Mucosa of descending colon (tissue), 3 donors: Measurements from ENCODE around the gene TFR2. TPM values are rescaled to one million over a fixed set of nuclear protein-coding genes. Genes with fewer than 3 reads are reported as not detected.

Experiments
- ATAC-seq: fragments of 200-7000 bp; cut with Tn5 transposase; one replicate; pipeline ENCODE4 v1.9.1; 2020; ENCODE audit warnings: mild to moderate bottlenecking, moderate library complexity
- DNase-seq, 3 donors: peaks; one replicate each; pipeline ENCODE4 v3.0.0-alpha.2; 2020
- H3K36me3 ChIP-seq: fragments of 200-600 bp; one replicate; pipeline ENCODE4 v1.8.0; 2021; ENCODE audit warnings: low read depth, mild to moderate bottlenecking
- H3K4me1 ChIP-seq: fragments of 200-600 bp; one replicate; pipeline ENCODE4 v1.8.0; 2021; ENCODE audit warnings: low read depth, mild to moderate bottlenecking
- H3K4me3 ChIP-seq: fragments of 200-600 bp; one replicate; pipeline ENCODE4 v1.8.0; 2021; ENCODE audit warnings: mild to moderate bottlenecking
- H3K9me3 ChIP-seq: fragments of 200-600 bp; one replicate; pipeline ENCODE4 v1.8.0; 2021; ENCODE audit warnings: mild to moderate bottlenecking
- intact Hi-C, 2 donors: fragments of 100-400 bp; cut with DNase I in 1 of 2; cut with micrococcal nuclease in 1 of 2; formaldehyde crosslinking; loops; one replicate each; pipeline versions ENCODE4 v1.11.0 to v1.11.1; 2022; cut with DNase I, micrococcal nuclease
- total RNA-seq, 3 donors: library from RNA; stranded (reverse); fragmentation: NEBNext Ultra II Directional in 2 of 3; extraction: Animal tissue kit (Norgen Biotek cat#: 25700) in 2 of 3; gene quantifications; one replicate each; pipeline versions ENCODE4 v1.2.1 to v1.2.4, GENCODE V29; 2021 to 2023
- TF ChIP-seq, protein P1 (sequence below): fragments of 200-600 bp; IDR thresholded peaks from one replicate; pipeline ENCODE4 v1.8.0; 2022; ENCODE audit warnings: antibody characterized with exemption, mild to moderate bottlenecking
- donor health status: DM: no; HTN: no; CAD: no; lungs with moderate emphysema.
- donor health status: DM: no; HTN: no; CAD: no.
- donor health status: DM: no; HTN: yes; CAD: no.

Gene TFR2
- total RNA-seq, 3 donors from 2014 or later, result 0.57 to 1.2 (median 1.1) TPM

GRCh38 chr7:100582650-100583049 is 58.7 kb downstream of the TFR2 start:
- Histone ChIP-seq H3K36me3 (peaks cover 8% of the 10 kb centered on the region), H3K9me3 (no peaks in the 10 kb centered on the region), H3K4me1 (peaks cover 31% of the 10 kb centered on the region), H3K4me3 (no peak overlapping the region)
- peak in 1 of 3 donors; percentile 30 for DNase-seq
- ATAC-seq, result no peak
- intact Hi-C loops, result no loop called here
- TF ChIP-seq, protein P1, sequence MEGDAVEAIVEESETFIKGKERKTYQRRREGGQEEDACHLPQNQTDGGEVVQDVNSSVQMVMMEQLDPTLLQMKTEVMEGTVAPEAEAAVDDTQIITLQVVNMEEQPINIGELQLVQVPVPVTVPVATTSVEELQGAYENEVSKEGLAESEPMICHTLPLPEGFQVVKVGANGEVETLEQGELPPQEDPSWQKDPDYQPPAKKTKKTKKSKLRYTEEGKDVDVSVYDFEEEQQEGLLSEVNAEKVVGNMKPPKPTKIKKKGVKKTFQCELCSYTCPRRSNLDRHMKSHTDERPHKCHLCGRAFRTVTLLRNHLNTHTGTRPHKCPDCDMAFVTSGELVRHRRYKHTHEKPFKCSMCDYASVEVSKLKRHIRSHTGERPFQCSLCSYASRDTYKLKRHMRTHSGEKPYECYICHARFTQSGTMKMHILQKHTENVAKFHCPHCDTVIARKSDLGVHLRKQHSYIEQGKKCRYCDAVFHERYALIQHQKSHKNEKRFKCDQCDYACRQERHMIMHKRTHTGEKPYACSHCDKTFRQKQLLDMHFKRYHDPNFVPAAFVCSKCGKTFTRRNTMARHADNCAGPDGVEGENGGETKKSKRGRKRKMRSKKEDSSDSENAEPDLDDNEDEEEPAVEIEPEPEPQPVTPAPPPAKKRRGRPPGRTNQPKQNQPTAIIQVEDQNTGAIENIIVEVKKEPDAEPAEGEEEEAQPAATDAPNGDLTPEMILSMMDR, result no peak

GRCh38 chr7:100582041-100582579 is 59.2 kb downstream of the TFR2 start:
- Histone ChIP-seq H3K9me3 (no peaks in the 10 kb centered on the region), H3K4me1 (peaks cover 29% of the 10 kb centered on the region), H3K4me3 (no peak overlapping the region), H3K36me3 (peaks cover 10% of the 10 kb centered on the region)
- peak in 2 of 3 donors; percentile 42 to 58 for DNase-seq
- intact Hi-C loops, result no loop called here
- no peak for ATAC-seq
- TF ChIP-seq, protein P1, result no peak

- no peak overlapping the region for H3K4me3 ChIP-seq
- no peak for ATAC-seq
- no peaks in the 10 kb centered on the region for H3K9me3 ChIP-seq
- H3K4me1 ChIP-seq, result peaks cover 29% of the 10 kb centered on the region
- intact Hi-C loops, result no loop called here
- TF ChIP-seq, protein P1, result no peak
- DNase-seq, result peak in 2 of 3 donors; percentile 19 to 49
- peaks cover 4% of the 10 kb centered on the region for H3K36me3 ChIP-seq
Observed at GRCh38 chr7:100580466-100581283, 60.7 kb downstream of the TFR2 start.

DNA sequence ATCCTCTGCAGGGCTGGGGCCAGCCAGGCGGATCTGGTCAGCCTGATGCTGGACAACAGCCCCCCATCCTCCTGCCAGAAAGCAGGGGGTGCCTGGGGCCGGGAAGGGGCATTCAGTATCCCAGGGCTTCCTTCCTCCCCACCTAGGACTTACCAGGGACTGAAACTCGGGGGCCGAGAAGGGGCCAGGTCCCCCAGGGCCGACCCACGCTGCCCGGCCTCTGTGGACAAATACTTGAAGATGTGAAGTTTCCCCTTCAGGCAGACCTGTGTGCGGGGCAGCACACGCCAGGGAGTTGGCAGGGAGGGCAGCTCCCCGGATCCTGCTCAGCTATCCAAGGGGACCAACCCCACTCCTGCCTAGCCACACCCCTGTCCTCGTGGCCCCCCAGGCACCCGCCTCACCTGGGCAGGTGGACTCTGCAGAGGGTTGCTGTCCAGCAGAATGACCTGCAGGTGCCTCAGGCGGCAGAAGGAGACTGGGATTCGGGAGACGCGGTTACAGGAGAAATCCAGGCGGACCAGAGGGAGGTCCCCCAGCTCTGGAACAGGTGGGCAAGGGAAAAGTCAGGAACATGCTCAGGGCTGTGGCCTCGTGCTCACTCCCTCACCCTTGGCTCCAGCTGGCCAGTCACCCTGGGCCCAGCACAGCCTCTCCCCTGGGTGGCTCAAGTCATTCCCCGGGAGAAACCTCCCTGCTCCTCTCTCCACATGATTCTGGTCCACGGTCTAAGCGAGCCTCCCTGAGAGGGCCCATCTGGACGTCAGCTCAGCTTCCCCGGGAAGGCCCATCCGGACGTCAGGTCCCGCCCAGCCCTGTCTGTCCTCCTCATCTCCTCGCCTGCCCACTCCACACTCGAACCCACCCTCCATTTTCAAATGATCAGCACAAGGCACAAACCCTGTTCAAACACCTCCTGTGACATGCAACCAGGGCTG is 62.8 kb downstream of the TFR2 start:
- Histone ChIP-seq H3K4me3 (no peak overlapping the region), H3K36me3 (peaks cover 4% of the 10 kb centered on the region), H3K4me1 (peaks cover 11% of the 10 kb centered on the region), H3K9me3 (no peaks in the 10 kb centered on the region)
- intact Hi-C loops, result no loop called here
- TF ChIP-seq, protein P1, result no peak
- ATAC-seq, result no peak
- peak in 2 of 3 donors; percentile 21 to 46 for DNase-seq

- DNase-seq (peak in 2 of 3 donors; percentile 22 to 45), ATAC-seq (no peak)
- H3K4me3 ChIP-seq, result no peak overlapping the region
- TF ChIP-seq, protein P1, result no peak
- peaks cover 4% of the 10 kb centered on the region for H3K36me3 ChIP-seq
- H3K9me3 ChIP-seq, result no peaks in the 10 kb centered on the region
- H3K4me1 ChIP-seq, result peaks cover 2% of the 10 kb centered on the region
- intact Hi-C loops, result no loop called here
Observed at GRCh38 chr7:100577507-100577906, 63.8 kb downstream of the TFR2 start.
